Occipital lobe (tissue), 2 donors: ENCODE results near the gene DCDC2C. TPM values are rescaled to one million over a fixed set of nuclear protein-coding genes. Genes with fewer than 3 reads are reported as not detected.
"Not testable (repeated sequence)": the region's sequence is repeated elsewhere in the genome, so short reads cannot be mapped to it uniquely, and the experiment has no call there.

ENCODE experiments used
- DNase-seq: peaks from one replicate; lab custom pipeline; 2025; lab: John Stamatoyannopoulos, UW
- total RNA-seq: library from RNA; depleted of rRNA; stranded (reverse); fragments of >200 nt; gene quantifications from one replicate; pipeline ENCODE4 v1.2.3, GENCODE V29; 2014

DCDC2C gene
- total RNA-seq, result 0.62 TPM

GRCh38 chr2:3703236-3703756, at the start of gene DCDC2C:
TSS of gene DCDC2C (plus strand) at chr2:3703575. CDS start at chr2:3703752, 177 bp downstream.
- no peak for DNase-seq

GRCh38 chr2:3654011-3654410, 49.4 kb upstream of the DCDC2C start:
- no peak for DNase-seq

- no peak for DNase-seq
Observed at GRCh38 chr2:3654531-3655225, 48.7 kb upstream of the DCDC2C start.

GRCh38 chr2:3655871-3656761, 47.3 kb upstream of the DCDC2C start:
- DNase-seq, result no peak

GRCh38 chr2:3656762-3657721, 46.3 kb upstream of the DCDC2C start:
- no peak for DNase-seq

- DNase-seq, result no peak
Observed at GRCh38 chr2:3657881-3658280, 45.5 kb upstream of the DCDC2C start, which contains the start of gene ALLC. TSS of gene ALLC (plus strand) at chr2:3658200. CDS start at chr2:3671158, 12,958 bp downstream.

GRCh38 chr2:3659447-3660432, 43.6 kb upstream of the DCDC2C start:
- no peak for DNase-seq

GRCh38 chr2:3660640-3661039, 42.7 kb upstream of the DCDC2C start:
- DNase-seq, result not testable (repeated sequence)

- no peak for DNase-seq
Observed at GRCh38 chr2:3661149-3661660, 42.2 kb upstream of the DCDC2C start.

GRCh38 chr2:3662239-3662638, 41.1 kb upstream of the DCDC2C start:
- no peak for DNase-seq

- no peak for DNase-seq
Observed at GRCh38 chr2:3664118-3664517, 39.3 kb upstream of the DCDC2C start.

GRCh38 chr2:3664925-3665324, 38.5 kb upstream of the DCDC2C start:
- no peak for DNase-seq

- no peak for DNase-seq
Observed at GRCh38 chr2:3665886-3666612, 37.3 kb upstream of the DCDC2C start.

GRCh38 chr2:3666613-3666975, 36.8 kb upstream of the DCDC2C start:
- no peak for DNase-seq

- DNase-seq, result no peak
Observed at GRCh38 chr2:3667151-3667631, 36.2 kb upstream of the DCDC2C start.

GRCh38 chr2:3669656-3670055, 33.7 kb upstream of the DCDC2C start:
- DNase-seq, result no peak

- no peak for DNase-seq
Observed at GRCh38 chr2:3670376-3670775, 33.0 kb upstream of the DCDC2C start.

- no peak for DNase-seq
Observed at GRCh38 chr2:3670941-3671340, 32.4 kb upstream of the DCDC2C start.
